Measurements from ENCODE around the gene ZNF277. TPM values are rescaled to one million over a fixed set of nuclear protein-coding genes. Genes with fewer than 3 reads are reported as not detected.
A peak's percentile ranks its signal among the peaks of the same experiment; 100 is the strongest.

ZNF277 gene
- total and polyA plus RNA-seq, 7 experiments from 2014 or later = 19.5 to 38.8 (median 25.9) TPM

- no peak overlapping the region for H3K4me3 Mint-ChIP-seq
- Histone ChIP-seq H3K4me1 (ENCODE audit: control insufficient read depth in 2 of 2, insufficient read depth in 2 of 2, low read length in 2 of 2) (no peaks in the 10 kb centered on the region), H3K36me3 (ENCODE audit: control insufficient read depth in 2 of 3, insufficient read depth in 3 of 3, low read length in 3 of 3) (no peaks in the 10 kb centered on the region), H3K27ac (ENCODE audit: low read depth, low read length) (no peak overlapping the region), H3K9me3 (ENCODE audit: control insufficient read depth in 2 of 3, low read length in 3 of 3) (no peaks in the 10 kb centered on the region), H3K4me3 (ENCODE audit: low read length) (no peak overlapping the region), H3K27me3 (ENCODE audit: control insufficient read depth in 2 of 2, insufficient read depth in 2 of 2, low read length in 2 of 2) (no peaks in the 10 kb centered on the region)
- H3K36me3 Mint-ChIP-seq = no peaks in the 10 kb centered on the region
- DNase-seq (no peak), ATAC-seq (no peak)
- CTCF ChIA-PET = interaction anchor here (0.7 kb wide), 1 partner anchor 8 kb away, joined by 3 read pairs; no protein-coding TSS in a partner anchor
- POLR2A ChIA-PET = no interaction called here
- H3K27me3 Mint-ChIP-seq = peaks cover 6 to 24% (median 13%) of the 10 kb centered on the region in 5 donors
- peaks cover 0 to 4% (median 0%) of the 10 kb centered on the region in 7 donors for H3K4me1 Mint-ChIP-seq
- no peaks in the 10 kb centered on the region for H3K9me3 Mint-ChIP-seq
- intact Hi-C loops (cut with micrococcal nuclease) = no loop called here
- H3K27ac Mint-ChIP-seq = no peak overlapping the region
Measured at GRCh38 chr7:112161253-112162141, 45.0 kb upstream of the ZNF277 start.

- no peak for ATAC-seq
Measured at GRCh38 chr7:112162142-112162766, 44.2 kb upstream of the ZNF277 start.

GRCh38 chr7:112162784-112163506 lies 43.5 kb upstream of the ZNF277 start:
- intact Hi-C loops (cut with micrococcal nuclease) = no loop called here
- H3K27me3 ChIP-seq (ENCODE audit: control insufficient read depth in 2 of 2, insufficient read depth in 2 of 2, low read length in 2 of 2) = no peaks in the 10 kb centered on the region
- Mint-ChIP-seq H3K4me1 (peaks cover 0 to 4% (median 0%) of the 10 kb centered on the region in 7 donors), H3K36me3 (no peaks in the 10 kb centered on the region), H3K27me3 (peaks cover 6 to 21% (median 8%) of the 10 kb centered on the region in 5 donors), H3K9me3 (no peaks in the 10 kb centered on the region), H3K4me3 (no peak overlapping the region), H3K27ac (peak overlapping the region in 1 of 9 donors; percentile 22)
- no peaks in the 10 kb centered on the region for H3K36me3 ChIP-seq (ENCODE audit: control insufficient read depth in 2 of 3, insufficient read depth in 3 of 3, low read length in 3 of 3)
- H3K9me3 ChIP-seq (ENCODE audit: control insufficient read depth in 2 of 3, low read length in 3 of 3) = no peaks in the 10 kb centered on the region
- H3K4me3 ChIP-seq (ENCODE audit: low read length) = no peak overlapping the region
- H3K27ac ChIP-seq (ENCODE audit: low read depth, low read length) = no peak overlapping the region
- ChIA-PET CTCF (no interaction called here), POLR2A (no interaction called here)
- no peaks in the 10 kb centered on the region for H3K4me1 ChIP-seq (ENCODE audit: control insufficient read depth in 2 of 2, insufficient read depth in 2 of 2, low read length in 2 of 2)
- DNase-seq (no peak), ATAC-seq (no peak)

More at GRCh38 chr7:112162142-112162766, 44.2 kb upstream of the ZNF277 start:
- H3K4me3 Mint-ChIP-seq = no peak overlapping the region
- ChIA-PET POLR2A (no interaction called here), CTCF (interaction anchor here (0.7 kb wide), 1 partner anchor 9 kb away, joined by 3 read pairs; no protein-coding TSS in a partner anchor)
- intact Hi-C loops (cut with micrococcal nuclease) = no loop called here
- no peak for DNase-seq
- no peak overlapping the region for H3K27ac Mint-ChIP-seq
- H3K36me3 Mint-ChIP-seq = no peaks in the 10 kb centered on the region
- H3K9me3 ChIP-seq (ENCODE audit: control insufficient read depth in 2 of 3, low read length in 3 of 3) = no peaks in the 10 kb centered on the region
- H3K4me1 Mint-ChIP-seq = peaks cover 0 to 4% (median 0%) of the 10 kb centered on the region in 7 donors
- no peak overlapping the region for H3K27ac ChIP-seq (ENCODE audit: low read depth, low read length)
- H3K27me3 ChIP-seq (ENCODE audit: control insufficient read depth in 2 of 2, insufficient read depth in 2 of 2, low read length in 2 of 2) = no peaks in the 10 kb centered on the region
- peaks cover 6 to 24% (median 9%) of the 10 kb centered on the region in 5 donors for H3K27me3 Mint-ChIP-seq
- no peak overlapping the region for H3K4me3 ChIP-seq (ENCODE audit: low read length)
- no peaks in the 10 kb centered on the region for H3K36me3 ChIP-seq (ENCODE audit: control insufficient read depth in 2 of 3, insufficient read depth in 3 of 3, low read length in 3 of 3)
- H3K4me1 ChIP-seq (ENCODE audit: control insufficient read depth in 2 of 2, insufficient read depth in 2 of 2, low read length in 2 of 2) = no peaks in the 10 kb centered on the region
- no peaks in the 10 kb centered on the region for H3K9me3 Mint-ChIP-seq

- Mint-ChIP-seq H3K27ac (no peak overlapping the region), H3K4me3 (no peak overlapping the region), H3K36me3 (no peaks in the 10 kb centered on the region), H3K9me3 (no peaks in the 10 kb centered on the region), H3K4me1 (no peaks in the 10 kb centered on the region), H3K27me3 (peaks cover 4 to 19% (median 13%) of the 10 kb centered on the region in 5 donors)
- no peaks in the 10 kb centered on the region for H3K36me3 ChIP-seq (ENCODE audit: control insufficient read depth in 2 of 3, insufficient read depth in 3 of 3, low read length in 3 of 3)
- H3K4me1 ChIP-seq (ENCODE audit: control insufficient read depth in 2 of 2, insufficient read depth in 2 of 2, low read length in 2 of 2) = no peaks in the 10 kb centered on the region
- no peak overlapping the region for H3K4me3 ChIP-seq (ENCODE audit: low read length)
- DNase-seq (no peak), ATAC-seq (no peak)
- H3K27me3 ChIP-seq (ENCODE audit: control insufficient read depth in 2 of 2, insufficient read depth in 2 of 2, low read length in 2 of 2) = peaks cover 0 to 6% of the 10 kb centered on the region in 2 donors
- ChIA-PET POLR2A (no interaction called here), CTCF (no interaction called here)
- intact Hi-C loops (cut with micrococcal nuclease) = no loop called here
- no peak overlapping the region for H3K27ac ChIP-seq (ENCODE audit: low read depth, low read length)
- H3K9me3 ChIP-seq (ENCODE audit: control insufficient read depth in 2 of 3, low read length in 3 of 3) = no peaks in the 10 kb centered on the region
Measured at GRCh38 chr7:112167147-112167546, 39.3 kb upstream of the ZNF277 start.

- CTCF ChIA-PET = no interaction called here
Measured at GRCh38 chr7:112168915-112169314, 37.6 kb upstream of the ZNF277 start.

GRCh38 chr7:112171673-112172072 lies 34.8 kb upstream of the ZNF277 start:
- ChIA-PET POLR2A (no interaction called here), CTCF (no interaction called here)
- ATAC-seq (no peak), DNase-seq (no peak)
- H3K4me1 Mint-ChIP-seq = no peaks in the 10 kb centered on the region
- H3K4me3 Mint-ChIP-seq = no peak overlapping the region
- H3K36me3 ChIP-seq (ENCODE audit: control insufficient read depth in 2 of 3, insufficient read depth in 3 of 3, low read length in 3 of 3) = no peaks in the 10 kb centered on the region
- peaks cover 0 to 6% of the 10 kb centered on the region in 2 donors for H3K27me3 ChIP-seq (ENCODE audit: control insufficient read depth in 2 of 2, insufficient read depth in 2 of 2, low read length in 2 of 2)
- no peaks in the 10 kb centered on the region for H3K9me3 ChIP-seq (ENCODE audit: control insufficient read depth in 2 of 3, low read length in 3 of 3)
- peaks cover 20 to 38% (median 25%) of the 10 kb centered on the region in 5 donors for H3K27me3 Mint-ChIP-seq
- intact Hi-C loops (cut with micrococcal nuclease) = no loop called here
- no peaks in the 10 kb centered on the region for H3K9me3 Mint-ChIP-seq
- H3K27ac Mint-ChIP-seq = no peak overlapping the region
- no peak overlapping the region for H3K27ac ChIP-seq (ENCODE audit: low read depth, low read length)
- H3K36me3 Mint-ChIP-seq = no peaks in the 10 kb centered on the region
- no peak overlapping the region for H3K4me3 ChIP-seq (ENCODE audit: low read length)
- no peaks in the 10 kb centered on the region for H3K4me1 ChIP-seq (ENCODE audit: control insufficient read depth in 2 of 2, insufficient read depth in 2 of 2, low read length in 2 of 2)

More at GRCh38 chr7:112168915-112169314, 37.6 kb upstream of the ZNF277 start:
- DNase-seq (no peak), ATAC-seq (no peak)
- Mint-ChIP-seq H3K9me3 (no peaks in the 10 kb centered on the region), H3K4me3 (no peak overlapping the region), H3K27ac (no peak overlapping the region), H3K36me3 (no peaks in the 10 kb centered on the region), H3K27me3 (peaks cover 13 to 21% (median 14%) of the 10 kb centered on the region in 5 donors), H3K4me1 (no peaks in the 10 kb centered on the region)
- Histone ChIP-seq H3K27me3 (ENCODE audit: control insufficient read depth in 2 of 2, insufficient read depth in 2 of 2, low read length in 2 of 2) (peaks cover 0 to 6% of the 10 kb centered on the region in 2 donors), H3K36me3 (ENCODE audit: control insufficient read depth in 2 of 3, insufficient read depth in 3 of 3, low read length in 3 of 3) (no peaks in the 10 kb centered on the region), H3K27ac (ENCODE audit: low read depth, low read length) (no peak overlapping the region), H3K4me3 (ENCODE audit: low read length) (no peak overlapping the region), H3K9me3 (ENCODE audit: control insufficient read depth in 2 of 3, low read length in 3 of 3) (no peaks in the 10 kb centered on the region), H3K4me1 (ENCODE audit: control insufficient read depth in 2 of 2, insufficient read depth in 2 of 2, low read length in 2 of 2) (no peaks in the 10 kb centered on the region)
- POLR2A ChIA-PET = no interaction called here
- intact Hi-C loops (cut with micrococcal nuclease) = no loop called here
